GM21825 (cell line): ENCODE measurements around the gene RPGRIP1L.

Source experiments
- ATAC-seq: cut with Tn5 transposase; IDR thresholded peaks from one replicate; pipeline ENCODE4 v1.9.1; 2021; ENCODE audit warnings: mild to moderate bottlenecking, moderate library complexity; ENCODE audit not compliant: unreplicated experiment

RPGRIP1L gene

DNA sequence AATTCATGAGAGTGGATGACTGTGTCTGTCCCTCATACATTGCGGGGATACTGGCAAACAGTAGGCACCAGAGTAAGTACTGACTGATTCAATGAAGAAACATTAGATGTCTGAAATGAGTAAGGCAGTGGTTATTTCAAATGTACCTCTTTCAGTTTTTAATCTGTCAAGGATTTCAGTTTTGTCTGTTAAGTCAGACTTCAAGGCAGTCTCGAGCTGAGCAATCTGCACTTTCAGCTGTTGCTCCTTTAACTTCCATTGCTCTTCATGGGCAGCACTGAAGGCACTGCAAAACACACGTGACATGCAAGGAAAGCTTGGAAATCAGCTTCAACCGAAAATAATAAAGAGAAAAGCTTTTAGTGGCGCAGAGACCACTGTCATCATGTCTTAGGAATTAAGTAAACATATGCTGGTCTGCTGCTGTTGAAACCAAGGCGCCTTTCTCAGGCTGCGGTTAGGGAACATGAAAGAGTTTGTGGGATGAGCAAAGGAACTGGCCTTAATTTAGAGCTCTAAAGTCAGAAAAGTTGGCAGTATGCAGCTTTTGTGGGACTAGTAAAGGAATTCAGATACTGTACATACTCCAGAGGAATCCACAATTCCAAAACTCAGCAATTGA lies 38.8 kb downstream of the RPGRIP1L start:
- ATAC-seq, result peak; percentile 52

DNA sequence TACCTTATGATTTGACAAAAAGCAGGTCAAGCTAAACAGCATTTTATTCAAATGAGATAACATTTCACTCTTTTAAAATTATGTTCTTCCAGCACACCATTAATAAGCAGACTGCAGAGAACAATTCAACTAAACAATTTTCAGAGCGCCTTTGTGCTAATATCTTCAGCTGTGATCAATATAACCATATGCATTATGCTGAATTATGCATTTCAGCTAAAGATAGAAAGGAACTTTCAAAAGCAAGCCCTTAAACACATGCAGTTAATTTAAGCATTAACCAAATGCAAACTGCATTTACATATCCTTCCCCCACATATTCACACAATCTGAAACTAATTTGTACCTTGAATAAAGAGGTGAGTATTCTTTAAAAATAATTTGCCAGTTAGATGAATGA lies 41.6 kb downstream of the RPGRIP1L start:
- no peak for ATAC-seq

DNA sequence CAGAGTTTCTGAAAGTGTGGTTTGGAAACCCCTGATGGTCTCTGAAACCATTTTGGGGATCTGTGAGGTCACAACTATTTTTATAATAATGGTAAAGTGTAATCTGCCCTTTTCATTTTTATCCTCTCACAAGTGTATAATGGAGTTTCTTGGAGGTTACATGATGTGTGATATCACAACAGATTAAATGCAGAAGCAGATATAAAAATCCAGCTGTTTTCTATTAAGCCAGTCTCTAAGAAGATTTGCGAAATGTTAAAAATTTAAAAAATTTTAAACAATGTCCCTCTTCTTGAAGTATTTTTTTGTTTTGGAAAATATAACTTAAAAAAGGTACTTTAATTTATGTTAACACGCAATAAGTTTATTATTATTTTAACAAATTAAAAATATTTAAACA lies 48.7 kb downstream of the RPGRIP1L start:
- ATAC-seq, result no peak

DNA sequence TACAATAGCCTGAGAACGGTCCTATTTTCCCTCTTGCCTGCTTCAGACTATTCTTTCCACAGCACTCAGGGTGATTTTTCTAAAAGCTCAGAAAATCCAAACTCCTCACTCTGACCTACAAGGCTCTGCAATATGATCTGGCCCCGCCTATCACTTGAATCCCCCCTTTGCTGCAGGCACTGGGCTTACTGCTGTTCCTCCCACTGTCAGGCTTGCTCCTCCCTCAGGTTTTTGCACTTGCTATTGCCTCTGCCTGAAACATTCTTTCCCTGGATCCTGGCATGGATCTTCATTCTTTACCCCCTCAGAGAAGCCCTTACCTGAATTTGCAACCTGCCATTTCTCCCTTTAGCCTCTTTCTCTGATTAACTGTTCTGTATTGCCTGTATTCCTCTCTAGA lies 52.3 kb downstream of the RPGRIP1L start:
- no peak for ATAC-seq

DNA sequence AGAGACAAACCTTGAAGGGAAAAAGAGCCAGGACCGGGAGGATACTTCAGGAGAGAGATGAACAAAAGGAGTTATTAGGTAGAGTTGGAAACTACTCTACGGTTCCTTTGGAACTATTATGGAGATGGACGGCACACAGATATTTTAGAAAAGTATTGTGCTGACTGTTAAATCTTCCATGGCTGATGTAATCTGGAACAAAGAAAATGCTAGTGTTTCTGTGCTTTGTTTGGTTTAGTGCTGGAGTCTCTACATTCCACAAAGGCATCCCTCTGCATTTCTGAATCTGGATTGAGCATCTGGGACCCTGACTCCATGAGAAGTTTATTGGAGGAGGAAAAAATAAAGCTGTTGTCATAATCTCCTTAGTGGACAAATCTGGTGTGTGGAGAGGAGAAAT lies 57.2 kb downstream of the RPGRIP1L start:
- no peak for ATAC-seq

DNA sequence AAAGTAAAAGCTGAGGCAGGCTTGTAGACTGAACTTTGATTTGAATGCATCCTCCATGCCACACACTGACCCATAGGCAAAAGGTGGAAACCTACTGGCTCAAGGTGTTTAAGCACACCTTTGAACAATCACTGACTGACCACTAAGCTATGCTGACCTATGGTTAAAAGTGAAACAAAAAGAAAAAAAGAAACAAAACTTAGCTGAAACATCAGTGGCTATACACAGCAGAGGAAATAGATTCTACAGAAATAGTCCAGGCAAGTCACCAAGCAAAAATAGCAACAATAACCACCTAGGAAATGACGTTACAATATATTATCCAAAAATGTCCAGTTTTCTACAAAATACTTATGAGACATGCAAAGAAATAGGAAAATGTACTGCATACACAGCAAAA lies 60.2 kb downstream of the RPGRIP1L start:
- no peak for ATAC-seq

DNA sequence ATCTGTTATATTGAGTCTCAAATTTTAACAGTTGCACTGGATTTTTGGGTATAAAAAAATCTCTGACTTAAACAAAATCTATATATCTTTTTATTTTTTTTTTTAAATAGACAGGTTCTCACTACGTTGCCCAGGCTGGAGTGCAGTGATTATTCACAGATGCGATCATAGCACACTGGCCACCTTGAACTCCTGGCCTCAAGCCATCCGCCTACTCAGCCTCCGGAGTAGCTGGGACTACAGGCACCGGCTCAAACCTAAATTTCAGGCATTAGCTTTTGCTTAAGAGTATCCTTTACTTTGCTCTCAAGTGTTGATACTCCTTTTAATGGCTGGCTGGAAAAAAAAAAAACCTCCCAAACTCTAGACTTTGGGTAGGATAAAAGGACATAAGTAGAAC lies 61.6 kb downstream of the RPGRIP1L start:
- no peak for ATAC-seq

DNA sequence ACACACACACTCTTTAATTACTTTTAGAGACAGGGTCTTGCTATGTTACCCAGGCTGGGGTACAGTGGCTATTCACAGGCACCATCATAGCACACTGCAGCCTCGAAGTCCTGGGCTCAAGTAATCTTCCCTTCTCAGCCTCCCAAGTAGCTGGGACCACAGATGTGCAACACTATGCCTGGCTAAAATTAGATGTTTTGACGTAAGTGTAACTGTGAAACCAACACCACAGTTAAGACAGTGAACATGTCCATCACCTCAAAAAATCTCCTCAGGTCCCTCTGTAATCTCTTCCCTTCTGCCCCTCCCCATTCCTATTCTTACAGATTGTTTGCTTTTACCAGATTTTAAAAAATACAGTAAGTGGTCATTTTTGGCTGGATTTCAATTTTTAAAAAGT lies 66.7 kb downstream of the RPGRIP1L start:
- ATAC-seq, result no peak

DNA sequence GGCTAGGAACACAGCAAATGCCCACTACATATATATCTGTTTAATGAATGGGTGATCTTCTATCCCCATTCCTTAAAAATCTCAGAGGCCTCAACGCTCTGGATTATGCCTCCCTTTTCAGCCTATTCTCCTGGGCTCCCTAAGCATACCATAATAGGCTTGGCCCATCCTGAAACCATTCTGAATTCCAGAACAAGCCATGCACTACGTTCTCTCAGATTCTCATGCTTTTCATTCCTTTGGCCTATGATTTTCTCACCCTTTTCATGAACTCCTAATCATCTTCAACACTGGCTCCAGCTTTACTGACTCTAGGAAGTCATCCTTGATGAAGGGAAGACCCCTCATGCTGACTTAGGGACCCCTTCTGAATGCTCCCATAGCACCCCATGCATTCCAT lies 71.1 kb downstream of the RPGRIP1L start:
- no peak for ATAC-seq

DNA sequence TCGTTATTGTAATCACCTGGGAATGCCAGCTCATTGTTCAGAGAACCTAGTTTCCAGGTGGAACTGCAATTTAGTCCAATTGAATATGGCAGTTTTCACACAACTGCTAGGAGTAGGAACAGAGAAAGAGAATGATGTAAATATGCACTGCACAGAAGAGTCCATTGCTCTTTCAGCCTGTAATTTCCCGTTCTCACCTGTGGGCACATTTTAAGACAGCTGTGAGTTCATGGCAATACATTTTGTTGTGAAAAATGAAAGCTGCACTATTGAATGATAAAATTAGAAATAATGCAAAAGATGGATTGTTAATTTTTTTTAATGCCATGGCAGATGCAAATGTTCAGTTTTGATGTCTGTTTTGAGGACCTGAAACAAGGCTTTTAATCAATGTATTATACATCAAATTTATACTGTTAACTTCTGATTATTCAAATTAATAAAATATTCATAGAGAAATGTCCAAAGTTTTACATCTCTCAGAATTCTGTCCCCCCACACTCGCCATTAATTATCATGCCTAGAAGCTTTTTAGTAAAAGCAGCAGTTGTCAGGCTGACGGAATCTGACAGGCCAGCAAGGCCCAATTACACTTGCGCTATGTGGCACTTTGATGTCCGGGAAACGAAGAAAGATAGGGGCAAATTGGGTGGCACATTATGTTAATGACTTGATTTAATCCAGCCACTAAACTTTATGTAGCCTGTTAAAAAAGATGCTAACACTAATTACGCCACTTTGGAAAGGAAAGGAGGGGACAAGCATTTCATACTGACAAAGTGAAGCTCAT lies 72.2 kb downstream of the RPGRIP1L start:
- ATAC-seq, result no peak

DNA sequence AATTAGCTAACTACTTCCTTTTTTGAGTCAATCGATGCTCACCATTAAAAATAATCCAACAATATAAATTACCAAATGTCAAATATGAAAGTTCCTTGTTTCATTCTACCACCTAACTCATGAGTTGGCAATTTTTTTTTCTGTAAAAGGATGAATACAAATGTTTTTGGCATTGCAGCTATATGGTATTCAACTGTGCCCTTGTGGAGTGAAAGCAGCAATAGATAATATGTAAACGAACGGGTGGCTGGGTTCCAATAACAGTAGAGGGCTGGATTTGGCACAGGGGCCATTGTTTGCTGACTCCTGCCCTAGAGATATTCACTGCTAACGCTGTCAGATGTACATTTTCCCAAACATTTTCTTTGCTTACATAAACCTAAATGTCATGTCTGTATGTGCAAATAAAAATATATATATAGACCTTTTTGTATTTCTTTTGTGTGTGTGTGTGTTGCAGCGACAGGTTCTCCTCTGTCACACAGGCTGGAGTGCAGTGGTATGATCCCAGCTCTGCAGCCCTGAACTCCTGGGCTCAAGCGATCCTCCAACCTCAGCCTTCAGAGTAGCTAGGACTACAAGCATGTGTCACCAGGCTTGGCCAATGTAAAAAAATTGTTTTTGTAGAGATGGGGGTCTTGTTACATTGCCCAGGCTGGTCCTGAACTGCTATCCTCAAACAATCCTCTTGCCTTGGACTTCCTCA lies 73.9 kb downstream of the RPGRIP1L start:
- no peak for ATAC-seq

DNA sequence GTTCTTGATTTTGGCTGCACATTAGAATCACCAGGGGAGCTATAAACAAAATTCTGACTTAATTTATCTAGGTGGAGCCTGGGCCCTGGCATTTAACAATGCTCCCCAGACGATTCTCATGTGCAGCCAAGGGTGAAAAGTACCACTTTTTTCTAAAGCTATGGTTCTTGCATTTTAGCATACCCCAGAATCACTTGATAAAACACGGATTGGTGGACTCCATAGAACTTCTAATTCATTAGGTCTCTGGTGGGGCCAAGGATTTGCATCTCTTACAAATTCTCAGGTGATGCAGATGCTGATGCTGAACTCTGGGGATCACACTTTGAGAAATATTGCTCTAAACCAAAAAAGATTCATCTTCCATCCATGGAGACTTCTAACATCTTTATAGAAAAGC lies 74.5 kb downstream of the RPGRIP1L start:
- no peak for ATAC-seq

DNA sequence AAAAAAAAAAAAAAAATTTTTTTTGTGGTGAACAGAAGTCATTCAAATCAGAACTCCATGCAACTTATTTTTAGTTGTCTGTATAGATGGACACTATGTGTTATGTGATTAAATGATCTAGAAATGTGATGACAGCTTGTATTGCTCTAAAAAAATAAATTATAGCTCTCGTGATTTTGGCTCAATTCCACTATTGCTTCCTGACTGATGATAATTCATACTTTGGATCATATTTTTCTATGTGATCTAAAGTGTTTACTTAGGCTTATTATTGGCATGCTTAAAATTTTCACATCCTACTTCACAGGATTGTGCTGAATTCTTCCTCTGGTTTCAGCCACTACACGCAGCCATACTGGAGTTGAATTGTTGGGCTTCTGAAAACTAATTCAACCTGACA lies 76.8 kb downstream of the RPGRIP1L start:
- no peak for ATAC-seq

DNA sequence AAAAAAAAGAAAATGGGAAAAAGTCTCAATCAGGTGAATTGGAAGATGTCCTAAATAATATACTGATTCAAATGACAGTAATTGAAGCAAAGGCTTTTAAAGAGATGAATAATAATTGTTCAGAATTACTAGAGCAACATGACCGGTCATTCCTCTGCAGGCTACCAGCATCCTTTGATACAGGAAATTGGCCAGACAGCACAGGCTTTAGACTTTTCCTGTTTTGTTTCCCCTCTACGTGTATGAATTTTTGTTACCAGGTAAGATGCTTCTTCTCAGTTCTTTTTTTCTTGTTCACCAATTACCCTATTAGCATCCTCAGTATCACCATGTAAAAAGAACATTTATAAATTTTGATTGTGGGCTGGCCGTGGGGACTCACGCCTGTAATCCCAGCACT lies 77.5 kb downstream of the RPGRIP1L start:
- ATAC-seq, result no peak

DNA sequence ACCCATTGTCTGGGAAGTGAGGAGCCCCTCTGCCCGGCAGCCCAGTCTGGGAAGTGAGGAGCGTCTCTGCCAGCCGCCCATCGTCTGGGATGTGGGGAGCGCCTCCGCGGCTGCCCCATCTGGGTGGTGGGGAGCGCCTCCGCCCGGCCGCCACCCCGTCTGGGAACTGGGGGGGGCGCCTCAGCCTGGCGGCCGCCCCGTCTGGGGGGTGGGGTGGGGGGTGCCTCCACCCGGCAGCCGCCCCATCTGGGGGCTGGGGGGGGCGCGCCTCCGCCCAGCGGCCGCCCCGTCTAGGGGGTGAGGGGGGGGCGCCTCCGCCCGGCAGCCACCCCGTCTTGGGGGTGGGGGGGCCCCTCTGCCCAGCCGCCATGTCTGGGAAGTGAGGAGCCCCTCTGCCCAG lies 78.4 kb downstream of the RPGRIP1L start:
- ATAC-seq, result no peak

DNA sequence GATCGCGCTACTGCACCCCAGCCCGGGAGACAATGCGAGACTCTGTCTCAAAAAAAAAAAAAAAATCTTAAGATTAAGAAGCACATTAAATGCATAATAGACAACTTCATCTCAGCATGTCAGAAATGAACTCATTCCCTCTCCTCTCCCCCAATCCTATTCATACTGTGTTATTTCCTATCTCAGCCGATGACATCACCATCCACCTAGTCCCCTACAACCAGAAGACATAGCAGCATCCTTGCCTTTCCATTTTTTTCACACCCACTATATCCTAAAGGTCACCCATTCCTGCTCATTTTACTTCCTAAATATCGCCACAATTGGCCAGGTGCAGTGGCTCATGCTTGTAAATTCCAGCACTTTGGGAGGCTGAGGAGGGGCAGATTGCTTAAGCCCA lies 81.3 kb downstream of the RPGRIP1L start:
- no peak for ATAC-seq

DNA sequence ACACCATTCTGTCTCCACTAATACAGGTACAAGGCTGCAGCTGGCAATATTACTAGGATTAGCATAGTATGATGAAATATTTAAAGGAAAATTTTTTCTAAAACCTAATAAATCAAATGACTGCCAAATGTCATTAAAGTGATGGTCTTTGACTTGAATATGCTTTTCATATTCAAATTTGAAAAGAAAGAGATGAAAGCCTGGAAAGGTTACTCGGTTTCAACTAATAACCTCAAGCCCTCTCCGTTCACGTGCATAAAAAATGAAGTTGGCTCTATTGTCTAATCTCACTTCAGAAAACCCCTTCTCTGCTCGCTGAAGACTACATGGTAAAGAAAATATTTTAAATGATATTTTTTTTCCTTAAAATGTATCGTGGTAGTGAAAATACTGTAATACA lies 83.2 kb downstream of the RPGRIP1L start:
- ATAC-seq, result no peak

DNA sequence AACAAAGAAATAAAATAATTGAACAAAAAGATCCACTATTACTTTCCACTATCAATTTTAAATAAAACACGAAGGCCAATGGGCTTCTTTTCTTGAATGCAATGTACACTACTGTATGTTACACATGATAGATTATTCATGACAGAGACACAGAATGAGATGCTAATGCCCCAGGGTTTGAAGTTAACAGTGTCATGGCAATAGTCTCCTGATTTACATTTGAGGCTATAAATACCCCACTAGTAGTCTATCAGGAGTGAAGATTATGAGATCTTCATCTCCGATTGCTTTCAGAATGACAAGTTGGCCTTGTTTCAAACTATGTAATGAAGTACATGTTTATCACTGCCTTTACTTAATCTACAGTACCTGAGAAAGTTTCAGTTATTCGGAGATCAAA lies 84.4 kb downstream of the RPGRIP1L start:
- no peak for ATAC-seq

DNA sequence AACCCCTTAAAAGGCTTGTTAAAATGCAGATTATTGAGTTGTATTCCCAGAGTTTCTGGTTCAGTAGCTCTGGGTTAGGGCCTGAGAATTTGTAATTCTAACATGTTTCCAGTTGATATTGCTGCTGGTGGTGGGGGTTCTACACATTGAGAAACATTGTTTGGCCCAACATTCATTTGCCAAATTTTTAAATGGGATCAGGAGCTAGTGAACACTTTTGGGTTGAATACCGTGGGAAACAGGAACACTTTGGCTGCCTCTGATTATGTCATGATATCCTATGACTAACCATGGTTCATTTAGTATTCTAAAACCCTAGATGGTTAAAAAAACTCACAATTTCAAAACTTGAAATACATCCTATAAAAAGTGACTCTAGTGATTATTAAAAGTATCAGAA lies 89.3 kb downstream of the RPGRIP1L start:
- ATAC-seq, result no peak

DNA sequence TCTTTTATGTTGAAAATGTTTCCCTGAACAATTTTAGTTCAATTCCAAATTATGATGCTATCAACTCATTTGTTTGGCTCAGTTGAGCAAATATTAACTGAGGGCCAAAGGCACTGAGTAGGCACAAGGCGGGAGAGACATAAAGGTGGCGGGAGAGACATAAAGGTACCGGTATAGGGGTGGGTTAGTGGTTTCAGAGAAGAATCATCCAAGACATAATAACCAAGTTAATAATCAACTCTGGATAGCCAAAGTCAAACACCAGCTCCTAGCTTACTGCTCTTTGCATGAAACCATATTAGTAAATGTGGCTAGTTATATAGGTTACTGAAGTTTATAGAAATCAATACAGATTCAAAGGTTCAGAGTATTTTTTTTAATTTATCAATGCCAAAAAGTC lies 91.7 kb downstream of the RPGRIP1L start:
- ATAC-seq, result no peak

DNA sequence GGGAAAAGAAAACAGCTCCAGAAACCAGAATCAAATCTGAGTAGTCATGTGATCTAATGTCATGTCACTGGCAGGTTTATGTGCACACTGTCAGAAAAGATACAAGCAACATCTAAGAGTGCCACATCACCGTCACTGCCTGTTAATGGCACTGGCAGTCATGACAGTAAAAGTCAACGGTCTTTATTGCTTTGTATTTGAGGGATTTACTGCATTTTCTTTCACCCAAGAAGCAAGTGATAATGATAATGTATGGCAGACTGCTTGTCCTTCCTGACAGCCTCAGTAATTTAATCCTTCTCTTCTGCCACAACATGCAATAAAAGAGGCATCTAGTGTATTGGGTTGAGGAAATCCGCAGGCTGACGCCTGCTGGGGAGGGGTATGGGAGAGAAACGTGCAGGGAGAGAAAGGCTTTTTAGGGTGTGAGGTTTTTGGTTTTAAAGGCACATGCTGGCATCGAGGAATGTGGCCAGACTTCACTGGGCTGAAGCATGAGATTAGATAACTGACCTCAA lies 92.4 kb downstream of the RPGRIP1L start:
- no peak for ATAC-seq

DNA sequence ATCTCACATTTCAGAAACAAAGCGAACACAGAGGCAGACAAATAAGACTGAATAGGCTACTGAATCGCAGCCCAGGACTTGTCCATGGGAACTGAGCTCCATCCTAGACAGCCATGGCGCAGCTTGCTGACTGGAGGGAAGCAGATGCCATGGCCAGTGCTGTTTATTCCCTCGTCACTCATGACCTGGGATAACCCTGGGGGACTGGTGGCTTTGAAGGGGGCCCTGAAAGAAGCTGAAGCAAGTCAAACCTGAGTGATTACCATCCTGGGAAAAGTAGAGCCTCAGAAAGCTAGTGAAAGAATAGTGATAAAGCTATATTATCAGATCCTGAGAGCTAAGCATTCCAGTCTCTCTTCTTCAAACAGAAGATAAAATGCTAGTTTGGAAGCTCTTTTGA lies 94.1 kb downstream of the RPGRIP1L start:
- no peak for ATAC-seq
